HCT116 (cell line): ENCODE measurements around the gene C20orf144. TPM values are rescaled to one million over a fixed set of nuclear protein-coding genes. Genes with fewer than 3 reads are reported as not detected.

Source experiments
- ATAC-seq: fragments of 200-7000 bp; cut with Tn5 transposase; 2 replicates; pipeline ENCODE4 v1.9.1; 2020; ENCODE audit warnings: mild to moderate bottlenecking, moderate library complexity
- BruUV-seq: library from RNA; stranded (reverse); fragments of 400-500 nt; replicated peaks from 2 replicates; lab custom pipeline; 2021; lab: Mats Ljungman, UMichigan
- CTCF ChIA-PET: fragments of 300-600 bp; sonication (Branson Sonifier 250); formaldehyde crosslinking; loops from one replicate; lab custom pipeline; 2021; ENCODE audit warnings: antibody characterized with exemption; lab: Charles Lee
- POLR2A ChIA-PET: fragments of 300-600, 350-600 bp; sonication (Branson Sonifier 250); formaldehyde crosslinking; loops from one replicate; lab custom pipeline; 2021; ENCODE audit warnings: antibody characterized with exemption; lab: Charles Lee
- RAD21 ChIA-PET, 2 experiments: fragments of 300-600 bp; sonication (Branson Sonifier 250); formaldehyde crosslinking; loops; one replicate each; lab custom pipeline; 2023; ENCODE audit warnings: low total read pairs in 2 of 2; ENCODE audit not compliant: uncharacterized antibody in 2 of 2, unreplicated experiment in 2 of 2, low non-redundant PET in 1 of 2; lab: Charles Lee
- DNase-seq: peaks from one replicate; pipeline ENCODE4 v3.0.0-alpha.2; 2010; ENCODE audit warnings: low read depth, low spot score
- H2AFZ ChIP-seq: fragments of 200-600 bp; shearing (Covaris generic), sonication (generic); 2 replicates; pipeline ENCODE4 v1.6.1; 2017; ENCODE audit warnings: low read depth, mixed run types, mixed read lengths, antibody characterized with exemption, low read length; ENCODE audit not compliant: poor library complexity, severe bottlenecking
- H3K27ac ChIP-seq: 2 replicates; pipeline ENCODE4 v1.5.1; 2012; ENCODE audit warnings: low read depth, low read length
- H3K27me3 ChIP-seq: fragments of 200-600 bp; sonication (generic); 2 replicates; pipeline ENCODE4 v1.6.1; 2016; ENCODE audit warnings: mixed run types, low read length, mixed read lengths; ENCODE audit not compliant: insufficient read depth
- H3K36me3 ChIP-seq, 2 experiments: fragments of 200-500 bp in 1 of 2; fragments of 200-600 bp in 1 of 2; sonication (Bioruptor generic) in 1 of 2; sonication (generic) in 1 of 2; 2 replicates each; pipeline versions ENCODE4 v1.5.1 to v1.6.1; 2014 to 2016; ENCODE audit warnings: low read length in 2 of 2, inconsistent platforms in 1 of 2, mixed read lengths in 1 of 2, mixed run types in 1 of 2; ENCODE audit not compliant: insufficient read depth in 2 of 2, control insufficient read depth in 1 of 2
- H3K4me1 ChIP-seq, 2 experiments: fragments of 200-600 bp in 1 of 2; sonication (generic) in 1 of 2; 2 replicates each; pipeline versions ENCODE4 v1.5.1 to v1.6.1; 2012 to 2017; ENCODE audit warnings: low read length in 2 of 2, inconsistent platforms in 1 of 2, mild to moderate bottlenecking in 1 of 2, mixed read lengths in 1 of 2, mixed run types in 1 of 2, moderate library complexity in 1 of 2; ENCODE audit not compliant: insufficient read depth in 2 of 2, control insufficient read depth in 1 of 2
- H3K4me2 ChIP-seq: fragments of 200-600 bp; sonication (generic); 2 replicates; pipeline ENCODE4 v1.6.1; 2017; ENCODE audit warnings: mixed run types, low read length, mixed read lengths
- H3K4me3 ChIP-seq, 2 experiments: fragments of 200-600 bp in 1 of 2; sonication (generic) in 1 of 2; replicated peaks in 1 of 2; 2 replicates each; pipeline ENCODE4 v1.5.1; 2011 to 2016; ENCODE audit warnings: low read length in 2 of 2, control low read depth in 1 of 2, low read depth in 1 of 2, mild to moderate bottlenecking in 1 of 2, mixed read lengths in 1 of 2, mixed run types in 1 of 2
- H3K79me2 ChIP-seq: fragments of 200-600 bp; sonication (generic); 2 replicates; pipeline ENCODE4 v1.6.1; 2017; ENCODE audit warnings: mild to moderate bottlenecking, mixed run types, low read length, moderate library complexity, mixed read lengths; ENCODE audit not compliant: insufficient read depth
- H3K9ac ChIP-seq: fragments of 200-600 bp; sonication (generic); 2 replicates; pipeline ENCODE4 v1.6.1; 2016; ENCODE audit warnings: low read length, mixed read lengths
- H3K9me2 ChIP-seq: fragments of 200-600 bp; sonication (generic), shearing (Covaris generic); 2 replicates; pipeline ENCODE4 v1.6.1; 2017; ENCODE audit warnings: mixed run types, mild to moderate bottlenecking, moderate library complexity; ENCODE audit not compliant: insufficient read depth
- H3K9me3 ChIP-seq, 2 experiments: fragments of 200-500 bp in 1 of 2; fragments of 200-600 bp in 1 of 2; sonication (Bioruptor generic) in 1 of 2; sonication (generic) in 1 of 2; 2 replicates each; pipeline ENCODE4 v1.6.1; 2014 to 2017; ENCODE audit warnings: low read length in 2 of 2, mixed read lengths in 2 of 2, inconsistent platforms in 1 of 2, low read depth in 1 of 2, mild to moderate bottlenecking in 1 of 2, mixed run types in 1 of 2, moderate library complexity in 1 of 2; ENCODE audit not compliant: control insufficient read depth in 1 of 2, insufficient read depth in 1 of 2
- H4K20me1 ChIP-seq: fragments of 200-600 bp; sonication (generic), shearing (Covaris generic); 2 replicates; pipeline ENCODE4 v1.6.1; 2017; ENCODE audit warnings: mixed run types, mild to moderate bottlenecking, moderate library complexity; ENCODE audit not compliant: insufficient read depth
- CBX3 ChIP-seq: IDR thresholded peaks from 2 replicates; pipeline ENCODE4 v1.6.1; 2012; ENCODE audit warnings: low read depth
- ELF1 ChIP-seq: IDR thresholded peaks from 2 replicates; pipeline ENCODE4 v1.6.1; 2012; ENCODE audit warnings: low read depth, borderline replicate concordance
- EZH2phosphoT487 ChIP-seq: fragments of 200-600 bp; IDR thresholded peaks from 2 replicates; pipeline ENCODE4 v1.6.1; 2018; ENCODE audit warnings: antibody characterized with exemption, borderline replicate concordance
- POLR2A ChIP-seq: IDR thresholded peaks from 2 replicates; pipeline ENCODE4 v1.7.0; 2011; ENCODE audit warnings: borderline replicate concordance; ENCODE audit not compliant: insufficient read depth, insufficient read length; ENCODE audit errors: extremely low read depth
- SIN3A ChIP-seq: IDR thresholded peaks from 2 replicates; pipeline ENCODE4 v1.6.1; 2012; ENCODE audit warnings: low read depth
- SRF ChIP-seq: IDR thresholded peaks from 2 replicates; pipeline ENCODE4 v1.6.1; 2012; ENCODE audit warnings: low read depth
- TCF7L2 ChIP-seq: IDR thresholded peaks from 2 replicates; pipeline ENCODE4 v1.7.0; 2011; ENCODE audit warnings: borderline replicate concordance, inconsistent platforms; ENCODE audit not compliant: insufficient read depth, insufficient read length; ENCODE audit errors: extremely low read depth
- intact Hi-C: fragments of 100-400 bp; cut with micrococcal nuclease; formaldehyde crosslinking; loops from 2 replicates; pipeline ENCODE4 v1.10.0; 2022
- total RNA-seq: library from RNA; stranded (reverse); gene quantifications from one replicate; pipeline ENCODE4 v1.2.1, GENCODE V29; 2021; ENCODE audit not compliant: unreplicated experiment
- TF ChIP-seq, protein P1 (sequence below): IDR thresholded peaks from 2 replicates; pipeline ENCODE4 v1.6.1; 2012

C20orf144 gene
- total RNA-seq, 1 experiment from 2014 or later: 0.37 TPM

DNA sequence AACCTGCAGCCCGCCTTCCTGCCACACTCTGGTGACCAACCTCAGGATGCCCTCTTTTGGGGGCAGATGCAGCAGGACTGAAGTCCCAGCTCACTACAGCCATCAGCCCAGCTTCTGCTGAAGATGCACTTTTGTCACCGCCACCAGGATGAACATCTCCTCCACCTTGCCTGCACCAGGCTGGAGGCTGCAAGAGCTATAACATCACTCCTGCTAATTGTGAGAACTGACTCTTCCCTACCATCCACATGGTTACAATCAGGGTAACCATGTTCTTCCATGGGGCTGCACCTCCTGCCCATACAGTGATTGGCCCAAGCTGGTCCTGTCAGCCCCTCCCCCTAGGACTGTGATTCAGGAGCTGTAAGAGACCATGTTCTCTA, 2.6 kb downstream of the C20orf144 start:
- H4K20me1 ChIP-seq: no peaks in the 10 kb centered on the region
- no TSS peak for BruUV-seq
- H3K4me2 ChIP-seq: peak overlapping the region; percentile 97
- peaks cover 8 to 12% of the 10 kb centered on the region in 2 experiments; a peak in 3 of 4 replicates for H3K36me3 ChIP-seq
- ChIA-PET RAD21 (no interaction called here), POLR2A (interaction anchor here (1.1 to 2.3 kb wide), 2 partner anchors 11 to 20 kb away, joined by 3 to 6 read pairs; no protein-coding TSS in a partner anchor), CTCF (interaction anchor here (1.3 to 3.0 kb wide), 3 partner anchors 11 to 207 kb away, joined by 5 to 13 read pairs (median 5); no protein-coding TSS in a partner anchor)
- no peak overlapping the region for H2AFZ ChIP-seq
- H3K27me3 ChIP-seq: no peaks in the 10 kb centered on the region
- ATAC-seq (no peak), DNase-seq (no peak)
- H3K79me2 ChIP-seq: peaks cover 6% of the 10 kb centered on the region; the same call in 1 of the 2 replicates
- H3K4me1 ChIP-seq: peaks cover 9 to 22% of the 10 kb centered on the region in 2 experiments
- TF ChIP-seq ELF1: no peak
- TF ChIP-seq, protein P1, sequence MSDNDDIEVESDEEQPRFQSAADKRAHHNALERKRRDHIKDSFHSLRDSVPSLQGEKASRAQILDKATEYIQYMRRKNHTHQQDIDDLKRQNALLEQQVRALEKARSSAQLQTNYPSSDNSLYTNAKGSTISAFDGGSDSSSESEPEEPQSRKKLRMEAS: no peak
- no peak for TF ChIP-seq SRF
- TF ChIP-seq EZH2phosphoT487: no peak
- no peak for TF ChIP-seq POLR2A
- no peak for TF ChIP-seq SIN3A
- TF ChIP-seq CBX3: no peak
- no peak for TF ChIP-seq TCF7L2
- intact Hi-C loops: loop anchor here (5.0 kb wide), 1 partner anchor 207 kb away; no protein-coding TSS in a partner anchor
- H3K4me3 ChIP-seq: peak overlapping the region in 1 of 2 experiments; percentile 90; a peak in 1 of 4 replicates
- H3K27ac ChIP-seq: peak overlapping the region; percentile 80
- H3K9me2 ChIP-seq: no peaks in the 10 kb centered on the region
- H3K9ac ChIP-seq: peak overlapping the region; percentile 80; the same call in 1 of the 2 replicates
- no peaks in the 10 kb centered on the region for H3K9me3 ChIP-seq
